Activated CD8-positive, alpha-beta memory T cell treated with anti-CD3 and anti-CD28 coated beads, Interleukin-2, amount 50 U/mL, for 1 hour (primary cell): ENCODE results near the gene FBL.

ENCODE experiments used
- DNase-seq: peaks from one replicate; pipeline ENCODE4 v3.0.0-alpha.2; 2020; ENCODE audit errors: extremely low read depth

The FBL gene

DNA sequence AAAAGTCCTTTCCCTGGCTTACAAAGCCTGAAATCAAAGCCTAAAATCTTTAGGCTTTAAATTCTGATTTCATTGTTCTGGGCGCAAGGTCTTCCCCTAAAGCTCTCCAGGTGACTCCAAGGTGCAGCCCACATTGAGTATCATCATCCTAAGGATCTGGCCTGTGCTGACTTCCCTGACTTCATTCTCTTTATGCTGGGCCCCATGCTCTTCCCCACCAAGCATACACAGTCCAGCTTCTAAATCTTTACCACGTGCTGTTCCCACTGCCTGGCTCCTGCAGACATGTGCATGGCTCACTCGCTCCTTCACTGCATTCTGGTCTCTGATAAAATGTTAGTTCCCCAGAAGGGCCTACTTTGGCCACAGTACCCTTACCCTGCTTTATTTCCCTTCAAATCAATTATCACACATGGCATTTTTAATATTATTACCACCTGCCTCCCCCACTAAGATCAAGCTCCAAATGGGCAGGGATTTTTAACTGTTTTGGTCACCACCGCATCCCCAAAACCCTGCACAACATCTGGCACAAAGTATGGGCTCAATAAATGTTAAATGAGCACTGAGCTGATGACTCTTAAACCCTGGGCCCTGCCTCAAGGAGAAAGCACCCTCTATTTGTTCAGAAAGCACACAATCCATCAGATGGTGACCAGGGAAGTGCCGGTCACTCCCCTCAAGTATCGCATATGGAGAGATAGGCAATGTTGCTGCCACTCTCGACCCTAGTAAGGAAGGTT is 3.3 kb downstream of the FBL start:
- no peak for DNase-seq

DNA sequence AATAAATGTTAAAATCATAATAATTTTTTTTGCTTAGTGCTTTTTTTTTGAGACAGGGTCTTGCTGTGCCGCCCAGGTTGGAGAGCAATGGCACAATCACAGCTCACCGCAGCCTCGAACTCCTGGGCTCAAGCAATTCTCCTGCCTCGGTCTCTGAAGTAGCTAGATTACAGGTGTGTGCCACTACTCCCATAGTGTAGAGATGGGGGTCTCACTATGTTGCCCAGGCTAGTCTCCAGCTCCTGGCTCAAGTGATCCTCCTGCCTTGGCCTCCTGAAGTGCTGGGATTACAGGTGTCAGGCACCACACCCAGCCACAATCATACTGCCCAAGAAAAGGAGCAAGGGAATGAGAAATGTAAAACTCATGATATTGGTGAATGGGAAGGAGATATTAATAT is 5.1 kb downstream of the FBL start:
- no peak for DNase-seq

DNA sequence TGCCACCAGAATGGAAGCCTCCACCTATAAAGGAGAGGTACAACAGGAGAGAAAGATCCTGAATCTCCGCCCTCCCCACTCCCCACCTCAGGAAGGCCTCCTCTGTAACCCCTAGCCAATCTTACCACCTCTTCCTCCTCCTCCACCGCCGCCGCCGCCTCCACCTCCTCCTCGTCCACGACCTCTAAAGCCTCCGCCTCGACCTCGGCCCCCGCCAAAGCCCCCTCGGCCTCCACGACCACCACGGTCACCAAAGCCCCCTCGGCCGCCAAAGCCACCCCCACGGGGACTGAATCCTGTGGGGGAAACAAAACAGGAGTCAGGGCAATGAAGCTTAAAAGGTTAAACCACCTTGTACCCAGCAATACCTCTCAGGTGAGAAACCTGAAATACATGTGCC is 5.7 kb downstream of the FBL start:
- DNase-seq, result no peak

DNA sequence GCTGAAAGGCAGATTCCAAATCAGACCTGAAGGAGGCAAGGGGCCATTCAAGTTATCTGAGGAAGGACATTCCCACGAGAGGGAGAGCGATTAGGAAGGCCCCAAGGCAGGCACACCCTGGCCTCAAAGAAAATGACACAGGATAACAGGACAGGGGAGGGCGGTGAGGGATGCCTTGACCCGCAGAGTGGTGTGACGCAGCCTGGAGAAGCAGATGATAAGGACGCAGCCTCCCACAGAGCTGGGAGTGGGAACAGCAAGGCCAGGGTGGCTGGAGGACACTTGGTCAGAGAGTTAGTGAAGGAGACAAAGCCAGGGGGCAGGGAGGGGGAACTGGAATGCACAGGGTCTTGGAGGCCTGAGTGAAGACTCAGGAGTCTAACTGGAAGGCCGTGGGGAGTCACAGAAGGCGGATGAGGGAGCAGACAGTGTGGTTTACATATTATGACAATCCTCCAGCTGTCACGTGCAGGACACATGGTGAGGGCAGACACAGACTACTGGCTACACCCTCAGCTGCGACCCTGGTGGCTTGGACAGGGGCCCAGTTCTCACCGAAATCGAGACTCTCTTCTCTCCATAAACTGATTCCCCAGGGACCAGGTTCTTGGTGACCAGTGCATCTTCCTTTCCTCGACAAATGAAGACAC is 6.4 kb downstream of the FBL start:
- DNase-seq, result no peak

DNA sequence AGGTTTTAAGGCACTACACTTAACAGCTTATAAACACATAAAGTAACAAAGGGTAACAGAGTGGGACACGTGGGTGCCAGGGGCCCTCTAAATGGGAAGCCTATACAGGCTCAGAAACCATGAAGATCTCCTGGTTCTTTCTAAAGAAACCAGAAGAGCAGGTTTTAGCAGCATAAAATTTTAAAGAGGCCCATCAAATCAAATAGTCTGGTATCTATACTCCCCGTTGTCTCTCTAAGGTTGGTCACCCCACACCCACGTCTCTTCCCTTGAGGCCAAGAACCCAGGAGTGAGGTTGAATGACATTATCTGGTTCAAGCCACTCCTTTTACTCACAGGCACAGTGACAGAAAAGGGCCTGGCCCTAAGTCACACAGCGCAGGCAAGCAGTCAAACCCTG is 7.6 kb downstream of the FBL start:
- no peak for DNase-seq

DNA sequence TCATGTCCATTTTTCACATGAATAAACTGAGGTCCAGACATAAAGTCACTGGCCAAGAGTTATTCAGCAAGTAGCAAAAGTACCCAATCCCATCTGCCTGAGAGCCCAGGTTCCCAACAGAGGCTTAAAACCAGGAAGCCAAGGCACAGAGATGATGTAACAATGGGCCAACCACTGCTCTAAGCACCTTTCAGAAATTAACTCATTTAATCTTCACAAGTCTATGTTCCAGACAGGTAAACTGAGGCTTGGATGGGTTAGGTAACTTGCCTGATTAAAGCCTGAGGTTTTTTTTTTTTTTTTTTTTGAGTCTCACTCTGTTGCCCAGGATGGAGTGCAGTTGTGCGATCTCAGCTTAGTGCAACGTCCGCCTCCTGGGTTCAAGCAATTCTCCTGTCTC is 8.2 kb downstream of the FBL start:
- DNase-seq, result no peak

DNA sequence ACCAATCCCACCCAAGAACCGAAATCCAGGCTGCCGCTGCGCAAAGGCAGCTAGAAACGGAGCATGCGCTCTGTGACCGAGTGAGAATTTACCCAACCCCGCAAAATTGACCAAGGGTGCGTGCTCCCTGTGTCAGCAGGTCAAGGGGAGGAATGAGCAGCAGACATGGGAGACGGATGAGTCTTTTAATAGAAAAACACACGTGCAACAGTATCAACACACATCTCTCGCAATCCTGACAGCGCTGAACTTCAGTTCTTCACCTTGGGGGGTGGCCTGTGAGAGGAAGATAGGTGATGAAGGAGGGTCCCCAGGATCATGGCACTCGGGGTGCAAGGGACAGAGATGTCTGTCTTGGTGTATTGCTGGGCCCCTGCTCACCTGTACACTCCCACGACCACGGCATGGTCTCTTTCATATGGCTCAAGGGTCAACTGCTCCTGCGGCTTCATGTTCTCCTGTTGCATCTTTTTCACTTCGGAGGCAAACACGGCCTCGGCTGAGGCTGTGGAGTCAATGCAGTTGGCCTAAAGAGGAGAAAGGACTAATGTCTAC is 11.8 kb downstream of the FBL start:
- no peak for DNase-seq

DNA sequence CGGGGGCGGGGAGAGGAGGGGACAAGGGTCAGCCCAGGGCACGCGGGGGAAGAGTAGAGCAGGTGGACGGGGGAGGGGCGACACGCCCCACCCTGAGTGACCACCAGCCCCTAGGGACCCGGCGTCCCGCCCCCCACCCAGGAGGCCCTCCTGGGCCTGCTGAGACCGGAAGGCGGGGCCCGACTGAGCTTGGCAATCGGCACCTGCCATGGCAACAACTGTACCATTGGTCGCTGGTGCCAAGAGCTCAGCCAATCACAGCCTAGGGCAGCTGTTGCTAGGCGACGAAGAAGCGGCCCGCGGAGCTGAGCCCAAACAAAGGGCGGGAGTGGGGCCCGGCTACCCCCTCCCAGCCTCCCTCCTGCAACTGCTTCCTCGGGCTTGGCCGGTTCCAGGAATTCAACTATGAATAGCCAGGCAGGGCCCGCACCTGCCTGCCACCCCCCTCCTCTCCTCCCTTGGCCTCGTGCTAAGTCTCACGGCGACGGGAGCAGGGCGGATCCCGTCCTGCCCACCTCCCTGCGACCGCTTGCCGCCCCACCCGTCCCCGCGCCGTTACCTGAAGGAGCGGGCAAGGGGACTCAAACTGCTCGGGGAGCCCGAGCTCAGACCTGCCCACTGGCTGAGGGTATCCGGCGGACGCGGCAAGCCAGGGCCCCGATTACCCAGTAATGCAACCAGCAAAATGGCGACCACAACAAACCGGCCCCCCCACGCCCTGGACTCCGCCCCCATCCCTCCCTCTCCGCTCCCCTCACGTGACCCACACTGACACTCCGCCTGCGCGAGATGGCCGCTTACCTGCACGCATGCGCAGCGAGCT is 12.5 kb downstream of the FBL start, which contains the start of gene DYRK1B:
Gene DYRK1B (minus strand): TSS at position 699 of the 823 bp plus-strand sequence. CDS start 2,295 bp downstream, outside the sequence.
- peak; percentile 98 for DNase-seq

DNA sequence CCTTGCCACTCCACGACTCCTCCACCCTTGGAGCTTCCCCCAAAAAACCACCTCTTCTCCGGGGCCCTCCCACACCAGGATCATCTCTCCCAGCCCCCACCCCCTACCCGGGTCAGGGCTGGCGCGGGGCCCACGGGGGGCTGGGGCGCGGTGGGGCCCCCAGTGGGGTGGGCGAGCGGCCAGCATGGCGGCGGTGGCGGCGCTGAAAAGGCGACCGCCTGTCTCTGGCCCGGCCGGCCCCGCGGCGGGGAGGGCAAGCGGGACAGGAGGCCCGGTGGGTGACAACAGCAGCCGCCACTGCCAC is 13.1 kb downstream of the FBL start:
- no peak for DNase-seq

DNA sequence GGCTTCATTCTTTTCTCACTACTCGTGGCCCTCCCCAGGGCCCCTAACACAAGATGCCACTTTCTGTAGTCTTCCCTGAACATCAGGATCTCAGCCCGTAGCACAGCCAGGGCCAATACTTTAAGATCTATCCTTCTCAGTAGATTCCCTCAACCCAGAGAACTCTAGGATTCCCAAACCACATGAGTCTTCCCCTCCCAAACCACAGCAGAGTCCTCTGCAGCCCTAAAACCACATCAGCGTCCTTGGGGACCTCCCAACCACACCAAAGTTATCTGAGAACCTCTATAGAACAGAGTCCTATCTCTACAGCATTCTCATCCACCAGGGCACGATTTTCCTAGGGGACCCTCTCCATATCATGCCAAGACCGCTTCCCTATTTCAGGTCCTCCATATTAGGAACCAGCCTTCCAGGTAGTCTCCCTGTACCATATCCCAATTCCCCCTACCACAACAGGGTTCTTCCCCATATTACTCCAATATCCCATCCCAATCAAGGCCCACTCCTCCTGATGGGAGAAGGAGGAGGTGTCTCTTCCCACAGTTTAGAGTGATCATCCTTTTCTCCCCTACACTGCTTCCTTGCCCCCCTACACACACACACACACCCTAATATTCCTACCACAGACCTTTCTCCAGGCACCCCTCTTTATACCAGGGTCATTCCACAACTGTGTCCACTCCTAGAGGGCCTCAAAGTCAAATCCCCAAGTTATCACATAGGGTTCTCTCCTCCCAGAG is 13.7 kb downstream of the FBL start:
- no peak for DNase-seq

DNA sequence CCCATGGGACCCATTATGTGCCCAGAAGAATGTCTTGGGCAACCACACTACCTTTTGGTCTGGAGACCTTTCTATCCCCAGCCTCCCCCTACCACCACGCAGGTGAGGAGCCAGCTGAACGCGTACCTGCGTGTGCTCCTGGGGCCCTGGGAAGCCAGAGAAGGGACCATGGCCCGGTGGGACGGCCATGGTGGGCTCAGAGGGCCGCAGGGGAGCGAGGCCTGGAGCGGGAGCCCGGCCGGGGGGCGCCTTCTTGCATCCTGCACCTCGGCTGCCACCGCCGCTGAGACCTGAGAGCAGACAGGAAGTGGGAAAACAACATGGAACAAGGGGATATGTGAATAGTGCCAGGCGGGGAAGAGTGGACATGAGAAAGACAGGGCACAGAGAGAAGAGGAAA is 14.5 kb downstream of the FBL start:
- no peak for DNase-seq

DNA sequence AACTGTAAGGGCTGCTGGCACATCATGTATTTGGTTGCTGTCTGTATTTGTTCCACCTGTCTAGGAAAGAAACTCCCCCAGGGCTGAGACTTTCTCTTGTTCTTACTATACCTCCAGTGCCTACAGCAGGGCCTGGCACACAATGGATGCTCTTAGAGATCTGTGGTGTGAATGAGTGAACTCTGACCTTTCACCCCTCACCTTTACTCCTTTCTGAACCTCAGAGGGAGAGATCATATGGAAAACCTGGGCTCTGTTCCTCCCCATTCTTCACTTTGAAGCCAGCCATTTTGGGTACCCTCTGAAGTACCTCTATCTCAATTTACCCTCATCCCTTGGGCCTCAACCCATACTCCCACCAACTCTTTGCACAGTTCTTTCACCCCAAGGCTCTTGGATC is 15.3 kb downstream of the FBL start:
- no peak for DNase-seq

DNA sequence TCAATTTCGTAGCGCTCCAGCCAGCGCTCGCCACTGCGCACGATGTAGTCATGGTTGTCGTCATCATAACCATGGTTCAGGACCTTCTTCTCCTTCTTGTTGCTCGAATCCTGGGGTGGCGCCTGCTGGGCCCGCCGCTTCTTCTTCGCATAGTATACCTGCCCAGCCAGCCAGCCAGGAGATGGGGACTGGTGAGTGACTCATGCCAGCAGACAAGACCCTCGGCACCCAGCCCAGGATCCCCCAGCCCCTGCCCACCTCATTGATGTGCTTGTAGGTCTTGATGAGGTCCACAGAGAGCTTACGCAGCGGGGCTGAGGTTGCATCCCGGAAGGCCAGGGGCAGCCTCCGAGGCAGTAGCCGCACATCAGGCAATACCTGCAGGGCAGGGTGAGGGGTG is 15.8 kb downstream of the FBL start:
- DNase-seq, result no peak

DNA sequence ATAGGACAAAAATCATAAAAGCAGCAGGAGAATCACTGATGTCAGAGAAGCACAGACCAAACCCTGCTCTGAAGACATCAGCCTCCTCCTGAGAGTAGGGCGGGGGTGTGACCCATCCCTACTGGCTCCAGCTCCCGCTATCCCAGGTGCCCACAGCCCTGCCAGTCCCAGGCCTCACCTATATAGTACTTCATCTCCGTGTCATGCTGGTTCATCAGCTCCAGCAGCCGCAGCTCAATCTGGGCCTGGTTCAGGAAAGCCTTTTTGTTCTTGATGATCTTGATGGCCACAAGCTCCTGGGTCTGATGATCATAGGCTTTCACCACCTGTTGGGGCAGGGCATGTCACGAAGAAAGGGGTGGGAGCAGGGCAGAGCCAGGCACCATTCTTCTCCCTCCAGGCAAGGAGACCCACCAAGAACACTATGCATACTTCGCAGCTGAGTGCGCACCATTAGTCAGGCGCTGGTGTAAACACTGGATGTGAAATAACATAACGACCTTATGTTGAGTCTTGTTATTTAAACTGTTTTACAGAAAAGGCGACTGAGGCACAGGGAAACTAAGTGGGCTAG is 16.4 kb downstream of the FBL start:
- DNase-seq, result no peak

DNA sequence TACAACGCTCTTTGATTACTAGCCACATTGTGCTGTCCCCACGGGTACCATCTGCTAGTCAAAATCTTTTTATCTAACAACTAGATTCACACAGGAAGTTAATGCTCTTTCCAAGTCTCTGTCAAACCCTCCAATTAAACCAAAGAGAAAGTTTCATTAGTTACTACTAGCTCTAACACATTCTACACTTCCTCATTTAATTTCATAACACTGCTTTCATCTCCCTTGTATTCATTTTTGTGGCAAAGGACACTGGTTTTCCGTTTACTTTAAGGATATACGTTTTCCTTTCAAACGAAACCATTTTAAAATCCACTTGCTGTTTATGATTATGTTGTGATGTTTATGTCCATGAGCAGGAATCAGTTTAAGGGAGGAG is 17.5 kb downstream of the FBL start:
- no peak for DNase-seq

DNA sequence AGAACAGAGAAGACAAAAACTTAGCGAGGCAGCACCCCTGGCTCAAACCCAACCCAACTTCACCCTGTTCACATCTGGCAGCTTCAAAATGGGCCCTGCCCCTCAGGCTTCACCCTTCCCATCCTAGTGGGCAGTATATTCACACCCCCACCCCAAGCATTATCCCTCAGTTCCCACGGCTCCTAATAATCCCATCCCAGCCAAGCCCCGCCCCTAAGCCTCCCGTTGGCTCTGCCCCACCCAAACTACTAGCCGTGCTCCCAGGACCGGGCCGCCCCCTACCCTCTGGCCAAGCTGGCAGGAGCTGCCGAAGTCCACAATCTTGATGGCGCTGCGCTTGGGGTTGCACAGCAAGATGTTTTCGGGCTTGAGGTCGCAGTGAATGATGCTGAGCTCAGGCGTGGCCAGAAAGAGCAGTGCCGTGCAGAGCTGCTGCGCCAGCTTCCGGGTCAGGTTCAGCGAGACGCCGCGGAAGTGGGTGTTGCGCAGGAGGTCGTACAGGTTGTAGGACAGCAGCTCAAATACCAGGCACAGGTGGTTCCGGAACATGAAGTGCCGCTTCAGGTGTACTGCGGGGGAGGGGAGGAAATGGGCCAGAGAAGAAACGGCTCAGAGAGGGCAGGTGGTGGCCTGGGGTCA is 18.0 kb downstream of the FBL start:
- no peak for DNase-seq

DNA sequence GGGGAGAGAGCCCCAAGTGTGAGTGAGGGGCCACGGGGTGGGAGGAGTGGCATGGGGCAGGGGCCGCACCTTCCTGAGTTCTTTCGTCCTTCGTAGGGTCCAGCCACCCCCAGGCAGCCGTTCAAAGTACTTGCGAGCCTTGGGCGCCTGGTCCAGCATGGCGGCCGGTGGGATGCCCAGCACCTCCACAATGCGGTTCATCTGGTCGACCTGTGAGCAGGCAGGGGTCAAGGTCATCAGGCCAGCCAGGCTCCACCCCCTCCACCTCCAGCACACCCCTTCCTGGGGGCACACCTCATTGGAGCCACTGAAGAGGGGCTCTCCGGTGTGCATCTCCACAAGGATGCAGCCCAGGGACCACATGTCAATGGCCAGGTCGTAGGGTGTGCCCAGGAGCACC is 19.0 kb downstream of the FBL start:
- no peak for DNase-seq

DNA sequence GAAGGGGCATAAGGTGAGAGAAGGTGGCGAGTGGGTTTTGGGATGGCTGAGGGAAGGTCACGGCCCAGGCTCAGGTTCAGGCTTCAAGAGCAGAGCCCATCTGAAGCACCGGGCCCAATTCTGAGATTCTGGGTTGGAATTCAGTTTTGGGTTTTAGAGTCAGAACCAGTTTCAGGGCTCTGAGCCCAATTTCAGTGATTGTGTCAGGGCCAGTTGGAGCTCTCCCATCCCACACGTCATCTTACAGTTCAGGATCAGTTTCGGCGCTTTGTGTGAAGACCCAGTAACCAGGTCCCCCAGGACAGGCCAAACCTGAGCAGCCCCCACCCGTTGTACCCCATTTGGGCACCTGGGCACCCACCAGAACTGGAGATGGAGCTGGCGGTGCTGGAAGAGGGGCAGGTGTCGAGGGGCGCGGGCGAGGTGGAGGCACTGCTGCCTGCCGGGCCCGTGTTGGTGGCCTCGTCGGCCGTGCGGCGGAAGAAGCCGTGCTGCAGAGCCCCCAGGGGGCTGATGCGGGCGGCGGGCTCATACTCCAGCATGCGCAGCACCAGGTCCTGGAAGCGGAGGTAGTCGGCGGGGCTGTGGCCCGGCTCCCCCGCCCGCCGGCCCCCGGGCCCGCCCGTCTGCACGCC is 19.8 kb downstream of the FBL start:
- no peak for DNase-seq

DNA sequence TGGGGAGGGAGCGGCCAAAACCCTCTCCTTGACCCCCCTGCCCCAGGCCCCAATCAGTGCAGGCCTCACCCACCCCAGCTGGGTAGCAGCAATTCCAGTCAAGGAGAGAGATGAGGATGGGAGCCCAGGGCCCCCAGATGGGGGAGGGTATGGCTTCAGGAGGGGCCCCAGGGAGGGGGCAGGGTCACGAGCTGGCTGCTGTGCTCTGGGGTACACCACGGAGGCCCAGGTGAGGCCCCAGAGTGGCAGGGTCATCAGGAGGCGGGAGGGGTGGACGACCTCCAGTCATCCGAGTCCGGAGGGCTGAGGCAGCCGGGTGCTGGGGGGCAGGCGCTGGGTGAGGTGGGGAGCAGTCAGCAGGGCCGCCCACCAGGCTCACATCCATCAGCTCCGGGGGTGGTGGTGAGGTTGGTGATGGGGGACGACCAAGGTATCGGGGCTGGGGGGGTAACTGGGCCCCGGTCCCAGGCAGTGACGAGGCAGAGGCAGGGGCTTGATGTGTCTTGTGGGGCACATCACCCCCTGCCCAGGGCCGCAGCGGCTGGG is 20.6 kb downstream of the FBL start:
- DNase-seq, result no peak

DNA sequence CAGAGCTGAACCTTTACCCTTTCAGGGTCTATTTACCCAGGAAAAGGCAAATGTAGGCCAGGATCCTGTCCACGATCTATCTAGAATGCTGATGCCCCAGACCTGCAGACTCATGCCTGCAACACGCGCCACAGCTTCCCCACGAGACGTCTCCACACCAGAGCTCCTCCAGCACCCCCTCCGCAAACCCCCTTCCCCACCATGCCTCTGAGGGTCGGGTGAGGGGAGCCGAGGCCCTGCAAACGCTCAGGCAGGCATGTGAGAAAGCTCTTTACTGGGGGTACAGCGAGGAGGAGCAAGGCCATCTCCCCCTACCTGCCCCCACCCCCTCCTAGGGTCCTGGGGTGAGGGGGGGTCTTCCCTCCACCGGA is 21.1 kb downstream of the FBL start:
- DNase-seq, result no peak
